HCEC 1CT (cell line): Measurements from ENCODE around the gene ATF1.
"Not testable (repeated sequence)": the region's sequence is repeated elsewhere in the genome, so short reads cannot be mapped to it uniquely, and the experiment has no call there.

ENCODE experiments used
- DNase-seq: peaks from one replicate; pipeline ENCODE4 v3.0.0-alpha.2; 2017

ATF1 gene

GRCh38 chr12:50868881-50869280, 105.0 kb downstream of the ATF1 start:
- not testable (repeated sequence) for DNase-seq
